ENCODE data around the gene ZNFX1.

Gene ZNFX1

GRCh38 chr20:49284818-49285217, 7.0 kb upstream of the ZNFX1 start:
- Histone ChIP-seq H3K9ac (ENCODE audit: low read length in 2 of 2) (no peak overlapping the region), H3K27me3 (ENCODE audit: control insufficient read depth in 1 of 2, insufficient read depth in 2 of 2, low read length in 2 of 2) (no peaks in the 10 kb centered on the region), H3K4me1 (ENCODE audit: control insufficient read depth, insufficient read depth, low read length) (peaks cover 14% of the 10 kb centered on the region), H3K27ac (ENCODE audit: low read length) (no peak overlapping the region), H3K4me3 (ENCODE audit: low read length in 2 of 2) (no peak overlapping the region), H3K9me3 (ENCODE audit: control insufficient read depth in 2 of 2, low read length in 2 of 2) (peaks cover 18 to 19% of the 10 kb centered on the region in 2 donors), H3K36me3 (ENCODE audit: control insufficient read depth in 2 of 2, insufficient read depth in 2 of 2, low read length in 2 of 2) (peaks cover 88 to 90% of the 10 kb centered on the region in 2 donors)

- H3K27ac ChIP-seq (ENCODE audit: low read length): no peak overlapping the region
These were observed 6.1 kb upstream of the ZNFX1 start for GRCh38 chr20:49283703-49284625.

GRCh38 chr20:49283176-49283702, 5.4 kb upstream of the ZNFX1 start:
- Histone ChIP-seq H3K36me3 (ENCODE audit: control insufficient read depth in 2 of 2, insufficient read depth in 2 of 2, low read length in 2 of 2) (peaks cover 79 to 80% of the 10 kb centered on the region in 2 donors), H3K4me3 (ENCODE audit: low read length in 2 of 2) (no peak overlapping the region), H3K9ac (ENCODE audit: low read length in 2 of 2) (no peak overlapping the region), H3K4me1 (ENCODE audit: control insufficient read depth, insufficient read depth, low read length) (peaks cover 27% of the 10 kb centered on the region), H3K9me3 (ENCODE audit: control insufficient read depth in 2 of 2, low read length in 2 of 2) (peaks cover 18 to 19% of the 10 kb centered on the region in 2 donors), H3K27me3 (ENCODE audit: control insufficient read depth in 1 of 2, insufficient read depth in 2 of 2, low read length in 2 of 2) (no peaks in the 10 kb centered on the region), H3K27ac (ENCODE audit: low read length) (no peak overlapping the region)

More at GRCh38 chr20:49283703-49284625, 6.1 kb upstream of the ZNFX1 start:
- Histone ChIP-seq H3K9me3 (ENCODE audit: control insufficient read depth in 2 of 2, low read length in 2 of 2) (peaks cover 18 to 19% of the 10 kb centered on the region in 2 donors), H3K36me3 (ENCODE audit: control insufficient read depth in 2 of 2, insufficient read depth in 2 of 2, low read length in 2 of 2) (peaks cover 84 to 86% of the 10 kb centered on the region in 2 donors), H3K4me3 (ENCODE audit: low read length in 2 of 2) (no peak overlapping the region), H3K4me1 (ENCODE audit: control insufficient read depth, insufficient read depth, low read length) (peaks cover 22% of the 10 kb centered on the region), H3K27me3 (ENCODE audit: control insufficient read depth in 1 of 2, insufficient read depth in 2 of 2, low read length in 2 of 2) (no peaks in the 10 kb centered on the region), H3K9ac (ENCODE audit: low read length in 2 of 2) (no peak overlapping the region)

- Histone ChIP-seq H3K36me3 (ENCODE audit: control insufficient read depth in 2 of 2, insufficient read depth in 2 of 2, low read length in 2 of 2) (peaks cover 74 to 76% of the 10 kb centered on the region in 2 donors), H3K4me1 (ENCODE audit: control insufficient read depth, insufficient read depth, low read length) (peaks cover 27% of the 10 kb centered on the region), H3K9ac (ENCODE audit: low read length in 2 of 2) (no peak overlapping the region), H3K9me3 (ENCODE audit: control insufficient read depth in 2 of 2, low read length in 2 of 2) (peaks cover 18 to 19% of the 10 kb centered on the region in 2 donors), H3K27me3 (ENCODE audit: control insufficient read depth in 1 of 2, insufficient read depth in 2 of 2, low read length in 2 of 2) (no peaks in the 10 kb centered on the region), H3K4me3 (ENCODE audit: low read length in 2 of 2) (no peak overlapping the region), H3K27ac (ENCODE audit: low read length) (no peak overlapping the region)
These were observed 4.8 kb upstream of the ZNFX1 start for GRCh38 chr20:49282584-49283171.

GRCh38 chr20:49281913-49282467, 4.1 kb upstream of the ZNFX1 start:
- no peaks in the 10 kb centered on the region for H3K27me3 ChIP-seq (ENCODE audit: control insufficient read depth in 1 of 2, insufficient read depth in 2 of 2, low read length in 2 of 2)
- H3K9me3 ChIP-seq (ENCODE audit: control insufficient read depth in 2 of 2, low read length in 2 of 2): peaks cover 13 to 14% of the 10 kb centered on the region in 2 donors
- no peak overlapping the region for H3K27ac ChIP-seq (ENCODE audit: low read length)
- H3K4me3 ChIP-seq (ENCODE audit: low read length in 2 of 2): no peak overlapping the region
- H3K9ac ChIP-seq (ENCODE audit: low read length in 2 of 2): no peak overlapping the region
- H3K36me3 ChIP-seq (ENCODE audit: control insufficient read depth in 2 of 2, insufficient read depth in 2 of 2, low read length in 2 of 2): peaks cover 67 to 69% of the 10 kb centered on the region in 2 donors
- peaks cover 29% of the 10 kb centered on the region for H3K4me1 ChIP-seq (ENCODE audit: control insufficient read depth, insufficient read depth, low read length)

GRCh38 chr20:49281059-49281912, 3.4 kb upstream of the ZNFX1 start:
- Histone ChIP-seq H3K4me3 (ENCODE audit: low read length in 2 of 2) (peak overlapping the region; percentile 5 to 40), H3K27ac (ENCODE audit: low read length) (no peak overlapping the region), H3K27me3 (ENCODE audit: control insufficient read depth in 1 of 2, insufficient read depth in 2 of 2, low read length in 2 of 2) (no peaks in the 10 kb centered on the region), H3K4me1 (ENCODE audit: control insufficient read depth, insufficient read depth, low read length) (peaks cover 30% of the 10 kb centered on the region), H3K9ac (ENCODE audit: low read length in 2 of 2) (no peak overlapping the region), H3K9me3 (ENCODE audit: control insufficient read depth in 2 of 2, low read length in 2 of 2) (peaks cover 7 to 10% of the 10 kb centered on the region in 2 donors), H3K36me3 (ENCODE audit: control insufficient read depth in 2 of 2, insufficient read depth in 2 of 2, low read length in 2 of 2) (peaks cover 60 to 62% of the 10 kb centered on the region in 2 donors)

- Histone ChIP-seq H3K36me3 (ENCODE audit: control insufficient read depth in 2 of 2, insufficient read depth in 2 of 2, low read length in 2 of 2) (peaks cover 53 to 55% of the 10 kb centered on the region in 2 donors), H3K9ac (ENCODE audit: low read length in 2 of 2) (no peak overlapping the region), H3K4me1 (ENCODE audit: control insufficient read depth, insufficient read depth, low read length) (peaks cover 36% of the 10 kb centered on the region), H3K9me3 (ENCODE audit: control insufficient read depth in 2 of 2, low read length in 2 of 2) (peaks cover 0 to 10% of the 10 kb centered on the region in 2 donors), H3K27ac (ENCODE audit: low read length) (no peak overlapping the region), H3K4me3 (ENCODE audit: low read length in 2 of 2) (peak overlapping the region; percentile 5 to 99), H3K27me3 (ENCODE audit: control insufficient read depth in 1 of 2, insufficient read depth in 2 of 2, low read length in 2 of 2) (no peaks in the 10 kb centered on the region)
These were observed 2.7 kb upstream of the ZNFX1 start for GRCh38 chr20:49280463-49281058.

- Histone ChIP-seq H3K4me3 (ENCODE audit: low read length in 2 of 2) (peak overlapping the region; percentile 99 to 100), H3K9me3 (ENCODE audit: control insufficient read depth in 2 of 2, low read length in 2 of 2) (peaks cover 0 to 10% of the 10 kb centered on the region in 2 donors), H3K9ac (ENCODE audit: low read length in 2 of 2) (no peak overlapping the region), H3K36me3 (ENCODE audit: control insufficient read depth in 2 of 2, insufficient read depth in 2 of 2, low read length in 2 of 2) (peaks cover 49 to 51% of the 10 kb centered on the region in 2 donors), H3K27ac (ENCODE audit: low read length) (no peak overlapping the region), H3K4me1 (ENCODE audit: control insufficient read depth, insufficient read depth, low read length) (peaks cover 39% of the 10 kb centered on the region), H3K27me3 (ENCODE audit: control insufficient read depth in 1 of 2, insufficient read depth in 2 of 2, low read length in 2 of 2) (no peaks in the 10 kb centered on the region)
These were observed 2.0 kb upstream of the ZNFX1 start for GRCh38 chr20:49279677-49280462.

Data from stomach smooth muscle (tissue), 2 donors.